Testis (tissue), 3 donors: ENCODE measurements around the gene LRRC27. TPM values are rescaled to one million over a fixed set of nuclear protein-coding genes. Genes with fewer than 3 reads are reported as not detected.
"Not testable (repeated sequence)": the region's sequence is repeated elsewhere in the genome, so short reads cannot be mapped to it uniquely, and the experiment has no call there.

Experiments used
- DNase-seq: peaks from one replicate; pipeline ENCODE4 v3.0.0-alpha.2; 2019
- H3K27ac ChIP-seq, 2 donors: fragments of 200-600 bp; sonication (generic); one replicate each; pipeline ENCODE4 v1.5.1; 2019
- H3K27me3 ChIP-seq: fragments of 200-600 bp; sonication (generic); one replicate; pipeline ENCODE4 v1.5.1; 2019
- H3K36me3 ChIP-seq: fragments of 200-600 bp; sonication (generic); one replicate; pipeline ENCODE4 v1.5.1; 2017; ENCODE audit warnings: low read depth; ENCODE audit errors: missing control alignments
- H3K4me1 ChIP-seq: fragments of 200-600 bp; sonication (generic); one replicate; pipeline ENCODE4 v1.5.1; 2019
- H3K4me3 ChIP-seq, 2 donors: fragments of 200-600 bp; sonication (generic); one replicate each; pipeline ENCODE4 v1.5.1; 2017 to 2019
- H3K9me3 ChIP-seq: fragments of 200-600 bp; sonication (generic); one replicate; pipeline ENCODE4 v1.5.1; 2017
- CTCF ChIP-seq, 3 experiments: fragments of 450-650 bp in 2 of 3; fragments of 200-600 bp in 1 of 3; sonication (generic) in 1 of 3; IDR thresholded peaks; one replicate each; pipeline ENCODE4 v1.5.1; 2016 to 2019; ENCODE audit warnings: antibody characterized with exemption in 3 of 3, mild to moderate bottlenecking in 2 of 3, moderate library complexity in 1 of 3
- POLR2A ChIP-seq: fragments of 450-650 bp; IDR thresholded peaks from one replicate; pipeline ENCODE4 v1.6.1; 2017; ENCODE audit warnings: antibody characterized with exemption, mild to moderate bottlenecking, moderate library complexity
- WGBS, 2 donors: methylation state at CpG; one replicate each; pipeline ENCODE4 v1.1.5; 2018; 5-methylcytosine and 5-hydroxymethylcytosine counted together
- intact Hi-C: fragments of 100-400 bp; cut with DNase I; formaldehyde crosslinking; loops from one replicate; pipeline ENCODE4 v1.15.1; 2023; ENCODE audit warnings: low total_unique reads
- polyA plus RNA-seq: library from polyadenylated mRNA; stranded (reverse); fragments of 350-450 nt; fragmentation: Illumina TruSeq; extraction: RNeasy Lipid Tissue Mini Kit (QIAGEN cat#74804); gene quantifications from one replicate; pipeline ENCODE4 v1.2.3, GENCODE V29; 2014; ENCODE audit warnings: low read depth, low replicate concordance; ENCODE audit not compliant: insufficient read depth
- total RNA-seq, 2 donors: library from RNA; depleted of rRNA; stranded (reverse); fragments of >200 nt; gene quantifications; one replicate each; pipeline ENCODE4 v1.2.3, GENCODE V29; 2016

LRRC27 gene
- total and polyA plus RNA-seq, 3 donors from 2014 or later = 49.4 to 164 (median 110) TPM

- Histone ChIP-seq H3K36me3 (no peaks in the 10 kb centered on the region), H3K9me3 (no peaks in the 10 kb centered on the region), H3K4me3 (no peak overlapping the region), H3K27ac (no peak overlapping the region), H3K27me3 (no peaks in the 10 kb centered on the region), H3K4me1 (peaks cover 10% of the 10 kb centered on the region)
- WGBS, 2 donors = 89 to 93% methylated on average over 13 to 20 of the region's 20 CpGs
- intact Hi-C loops = loop anchor here (5.0 to 10.0 kb wide), 2 partner anchors 67 to 250 kb away; no protein-coding TSS in a partner anchor
- TF ChIP-seq CTCF (IDR thresholded peaks at IDR 0.05) = no peak
- no peak for TF ChIP-seq POLR2A
- no peak for DNase-seq
Observed at GRCh38 chr10:132384618-132385388, 52.8 kb downstream of the LRRC27 start.

- Histone ChIP-seq H3K4me1 (peaks cover 10% of the 10 kb centered on the region), H3K27ac (no peak overlapping the region), H3K27me3 (no peaks in the 10 kb centered on the region), H3K36me3 (no peaks in the 10 kb centered on the region), H3K9me3 (no peaks in the 10 kb centered on the region), H3K4me3 (no peak overlapping the region)
- intact Hi-C loops = loop anchor here (5.0 to 10.0 kb wide), 2 partner anchors 67 to 249 kb away; no protein-coding TSS in a partner anchor
- no peak for DNase-seq
- TF ChIP-seq POLR2A (no peak), CTCF (IDR thresholded peaks at IDR 0.05) (no peak)
- 57 to 70% methylated on average over 5 of the region's 5 CpGs for WGBS, 2 donors
Observed at GRCh38 chr10:132385389-132385667, 53.3 kb downstream of the LRRC27 start.

- TF ChIP-seq POLR2A = no peak
- no peak for TF ChIP-seq CTCF (IDR thresholded peaks at IDR 0.05)
- Histone ChIP-seq H3K27me3 (no peaks in the 10 kb centered on the region), H3K4me1 (peaks cover 10% of the 10 kb centered on the region), H3K36me3 (no peaks in the 10 kb centered on the region), H3K9me3 (no peaks in the 10 kb centered on the region), H3K27ac (no peak overlapping the region), H3K4me3 (no peak overlapping the region)
- 82 to 89% methylated on average over 5 to 18 of the region's 18 CpGs for WGBS, 2 donors
- no peak for DNase-seq
- intact Hi-C loops = loop anchor here (5.0 to 10.0 kb wide), 2 partner anchors 66 to 249 kb away; no protein-coding TSS in a partner anchor
Observed at GRCh38 chr10:132385721-132386418, 53.9 kb downstream of the LRRC27 start.

- no peak for DNase-seq
- peaks cover 10% of the 10 kb centered on the region for H3K4me1 ChIP-seq
- H3K27me3 ChIP-seq = no peaks in the 10 kb centered on the region
- no peak for TF ChIP-seq POLR2A
- TF ChIP-seq CTCF (IDR thresholded peaks at IDR 0.05) = no peak
- no peak overlapping the region for H3K4me3 ChIP-seq
- no peaks in the 10 kb centered on the region for H3K9me3 ChIP-seq
- no peak overlapping the region for H3K27ac ChIP-seq
- H3K36me3 ChIP-seq = no peaks in the 10 kb centered on the region
- WGBS, 2 donors = 65 to 86% methylated on average over 3 to 9 of the region's 9 CpGs
- intact Hi-C loops = loop anchor here (5.0 to 10.0 kb wide), 2 partner anchors 66 to 248 kb away; no protein-coding TSS in a partner anchor
Observed at GRCh38 chr10:132386419-132386831, 54.4 kb downstream of the LRRC27 start.

- 90 to 100% methylated on average over 1 of the region's 1 CpG for WGBS, 2 donors
- intact Hi-C loops = loop anchor here (5.0 to 10.0 kb wide), 2 partner anchors 65 to 248 kb away; no protein-coding TSS in a partner anchor
- DNase-seq, H3K9me3 ChIP-seq, H3K27ac ChIP-seq, H3K4me3 ChIP-seq, H3K27me3 ChIP-seq, H3K36me3 ChIP-seq: not testable (repeated sequence)
- H3K4me1 ChIP-seq = peaks cover 10% of the 10 kb centered on the region
Observed at GRCh38 chr10:132386896-132387295, 54.9 kb downstream of the LRRC27 start.
